GM18505 (cell line): Measurements from ENCODE around the gene FAT4.

Experiments used
- ATAC-seq: cut with Tn5 transposase; IDR thresholded peaks from one replicate; pipeline ENCODE4 v1.9.1; 2021; ENCODE audit not compliant: unreplicated experiment
- POLR2A ChIP-seq: IDR thresholded peaks from 4 replicates; pipeline ENCODE4 v1.6.1; 2011; ENCODE audit warnings: borderline replicate concordance; ENCODE audit not compliant: insufficient read depth, insufficient read length; ENCODE audit errors: extremely low read depth

Gene FAT4

GRCh38 chr4:125306533-125306932 lies 8.2 kb upstream of the FAT4 start:
- no peak for TF ChIP-seq POLR2A
- no peak for ATAC-seq

GRCh38 chr4:125311503-125311902 lies 3.3 kb upstream of the FAT4 start:
- no peak for TF ChIP-seq POLR2A
- ATAC-seq: no peak

GRCh38 chr4:125313497-125313896 lies 1.3 kb upstream of the FAT4 start:
- TF ChIP-seq POLR2A: no peak
- ATAC-seq: peak; percentile 41

GRCh38 chr4:125313989-125314667 lies 627 bp upstream of the FAT4 start:
- TF ChIP-seq POLR2A: no peak
- ATAC-seq: no peak

DNA sequence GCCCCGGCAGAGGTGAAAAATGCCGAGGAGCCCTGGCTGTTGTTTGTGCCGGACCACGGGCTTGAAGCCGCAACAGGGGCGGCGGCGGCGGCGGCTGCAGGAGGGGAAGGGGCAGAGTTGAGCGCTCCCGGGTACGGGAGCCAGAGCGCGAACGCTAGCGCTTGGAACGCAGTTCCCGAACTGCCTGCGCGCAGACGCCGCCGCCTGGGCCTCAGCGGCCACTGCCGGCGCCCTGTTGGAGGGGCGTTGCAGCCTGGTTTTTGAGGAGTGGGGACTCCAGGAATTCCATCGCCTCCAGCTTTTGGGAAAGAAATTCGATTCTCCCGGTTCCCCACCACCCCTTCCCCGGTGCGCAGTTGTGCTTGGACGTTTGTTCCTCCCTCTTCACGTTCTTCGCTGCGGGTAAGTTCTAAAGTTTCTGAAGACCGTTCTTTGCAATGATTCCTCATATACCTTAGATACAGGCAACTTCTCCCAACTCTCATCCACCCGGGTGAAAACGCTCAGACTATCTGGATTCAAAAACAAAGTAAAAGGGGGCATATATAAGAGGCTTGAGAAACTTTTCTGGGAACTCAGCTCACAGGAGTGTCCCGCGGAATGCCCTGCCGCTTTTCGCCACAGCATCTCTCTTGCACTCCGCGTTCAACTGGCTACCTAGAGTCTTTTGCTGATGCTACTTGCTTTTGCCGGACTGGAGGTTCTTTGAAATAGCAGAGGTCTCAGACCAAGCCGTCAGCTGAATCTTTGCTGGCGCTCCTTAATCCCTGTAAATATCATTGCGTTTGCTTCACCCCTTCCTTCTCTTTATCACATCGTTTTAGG lies 1.0 kb downstream of the FAT4 start:
- no peak for ATAC-seq
- no peak for TF ChIP-seq POLR2A

GRCh38 chr4:125316401-125316790 lies 1.6 kb downstream of the FAT4 start:
- no peak for ATAC-seq
- TF ChIP-seq POLR2A: no peak

DNA sequence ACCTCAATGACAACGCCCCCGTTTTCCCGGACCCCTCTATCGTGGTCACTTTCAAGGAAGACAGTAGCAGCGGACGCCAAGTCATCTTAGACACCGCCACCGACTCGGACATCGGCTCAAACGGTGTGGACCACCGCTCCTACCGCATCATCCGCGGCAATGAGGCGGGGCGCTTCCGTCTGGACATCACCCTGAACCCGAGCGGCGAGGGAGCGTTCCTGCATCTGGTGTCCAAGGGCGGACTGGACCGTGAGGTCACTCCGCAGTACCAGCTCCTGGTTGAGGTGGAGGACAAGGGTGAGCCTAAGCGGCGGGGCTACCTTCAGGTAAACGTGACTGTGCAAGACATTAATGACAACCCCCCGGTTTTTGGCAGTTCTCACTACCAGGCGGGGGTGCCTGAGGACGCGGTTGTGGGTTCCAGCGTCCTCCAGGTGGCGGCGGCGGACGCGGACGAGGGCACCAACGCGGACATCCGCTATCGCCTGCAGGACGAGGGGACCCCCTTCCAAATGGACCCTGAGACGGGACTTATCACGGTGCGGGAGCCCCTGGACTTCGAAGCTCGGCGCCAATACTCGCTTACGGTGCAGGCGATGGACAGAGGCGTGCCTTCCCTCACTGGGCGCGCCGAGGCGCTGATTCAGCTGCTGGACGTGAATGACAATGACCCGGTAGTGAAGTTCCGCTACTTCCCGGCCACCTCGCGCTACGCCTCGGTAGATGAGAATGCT lies 2.2 kb downstream of the FAT4 start:
- no peak for TF ChIP-seq POLR2A
- ATAC-seq: no peak

DNA sequence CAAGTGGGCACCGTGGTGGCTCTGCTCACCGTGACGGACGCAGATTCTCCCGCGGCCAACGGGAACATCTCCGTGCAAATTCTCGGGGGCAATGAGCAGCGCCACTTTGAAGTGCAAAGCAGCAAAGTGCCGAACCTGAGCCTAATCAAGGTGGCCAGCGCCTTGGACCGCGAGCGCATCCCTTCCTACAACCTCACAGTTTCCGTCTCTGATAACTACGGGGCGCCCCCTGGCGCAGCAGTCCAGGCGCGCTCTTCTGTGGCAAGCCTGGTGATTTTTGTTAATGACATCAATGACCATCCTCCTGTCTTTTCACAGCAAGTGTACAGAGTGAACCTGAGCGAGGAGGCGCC lies 2.7 kb downstream of the FAT4 start:
- TF ChIP-seq POLR2A: no peak
- no peak for ATAC-seq

DNA sequence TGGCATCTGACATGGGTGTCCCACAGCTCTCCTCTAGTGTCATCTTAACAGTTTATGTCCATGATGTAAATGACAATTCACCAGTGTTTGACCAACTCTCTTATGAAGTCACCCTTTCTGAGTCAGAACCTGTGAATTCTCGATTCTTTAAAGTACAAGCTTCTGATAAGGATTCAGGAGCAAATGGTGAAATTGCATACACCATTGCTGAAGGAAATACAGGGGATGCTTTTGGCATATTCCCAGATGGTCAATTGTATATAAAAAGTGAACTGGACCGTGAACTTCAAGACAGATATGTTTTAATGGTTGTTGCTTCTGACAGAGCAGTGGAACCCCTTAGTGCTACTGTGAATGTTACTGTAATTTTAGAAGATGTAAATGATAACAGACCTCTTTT lies 4.6 kb downstream of the FAT4 start:
- no peak for ATAC-seq
- no peak for TF ChIP-seq POLR2A

GRCh38 chr4:125321709-125322365 lies 7.1 kb downstream of the FAT4 start:
- no peak for ATAC-seq
- TF ChIP-seq POLR2A: no peak

GRCh38 chr4:125322366-125322730 lies 7.6 kb downstream of the FAT4 start:
- no peak for ATAC-seq
- no peak for TF ChIP-seq POLR2A

- no peak for ATAC-seq
- TF ChIP-seq POLR2A: no peak
Measured at GRCh38 chr4:125323654-125324053, 8.9 kb downstream of the FAT4 start.

DNA sequence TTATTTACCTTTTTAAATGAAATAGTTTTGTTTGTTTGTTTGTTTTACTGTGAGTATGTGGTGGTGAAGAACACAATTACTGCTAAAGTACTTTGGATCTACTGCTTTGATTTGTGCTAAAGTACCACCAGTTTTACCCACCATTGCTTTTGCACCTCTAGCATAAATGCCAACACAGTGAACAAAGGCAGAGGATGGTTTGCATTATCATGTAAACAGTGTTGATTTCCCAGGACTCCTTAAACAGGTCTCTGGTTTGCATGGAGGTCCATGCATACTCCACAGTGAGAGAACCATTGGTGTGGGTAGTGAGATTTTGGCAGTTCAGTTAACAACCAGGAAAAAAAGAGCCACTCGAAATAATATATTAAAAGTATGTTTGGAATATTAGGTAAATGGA lies 11.0 kb downstream of the FAT4 start:
- no peak for ATAC-seq
- no peak for TF ChIP-seq POLR2A

DNA sequence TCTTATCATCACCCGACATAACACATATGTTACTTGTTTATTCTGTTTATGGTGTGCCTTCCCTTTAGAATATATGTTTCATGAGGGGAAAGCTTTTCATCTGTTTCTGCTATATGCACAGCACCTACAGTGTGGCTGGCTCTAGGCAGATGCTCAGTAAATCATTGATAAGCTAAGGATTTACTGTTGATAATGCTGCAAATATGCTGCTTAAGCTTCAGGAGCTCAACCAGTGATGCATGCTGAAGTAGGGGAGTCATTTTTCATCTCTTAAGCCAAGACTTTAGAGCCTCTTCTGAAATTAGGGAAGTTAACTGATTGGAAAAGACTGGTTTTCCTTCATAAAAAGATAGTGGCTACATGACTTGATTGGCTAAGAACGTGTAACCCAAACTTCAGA lies 16.4 kb downstream of the FAT4 start:
- TF ChIP-seq POLR2A: no peak
- ATAC-seq: no peak

DNA sequence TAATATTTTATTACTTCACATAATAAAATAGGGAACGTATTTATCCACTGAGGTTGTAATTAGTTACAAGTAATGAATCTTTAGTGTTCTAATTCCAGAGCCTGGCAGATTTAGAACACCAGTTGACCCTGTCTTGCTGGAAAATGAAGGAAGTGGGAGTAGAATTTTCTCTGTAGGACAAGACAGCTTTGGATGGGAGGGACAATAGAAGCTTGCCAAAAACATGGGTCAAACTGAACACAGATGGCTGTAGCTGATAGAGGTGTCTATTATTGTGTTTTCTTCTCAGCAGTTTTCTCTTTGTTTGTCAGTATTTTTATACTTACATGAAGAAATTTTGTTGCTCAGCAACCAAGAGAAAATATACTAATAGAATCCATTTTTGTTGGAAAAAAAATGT lies 20.2 kb downstream of the FAT4 start:
- no peak for ATAC-seq
- TF ChIP-seq POLR2A: no peak
